Measurements from ENCODE around the gene LGR4. TPM values are rescaled to one million over a fixed set of nuclear protein-coding genes. Genes with fewer than 3 reads are reported as not detected.

The LGR4 gene
- total and polyA plus RNA-seq, 9 of the 15 experiments (the other 6 are each of a cell fraction or from before 2014, with no cell fraction given) = 0.94 to 10.1 (median 5.8) TPM

- no peak for TF ChIP-seq BRF2 (IDR thresholded peaks at IDR 0.05; ENCODE audit: borderline replicate concordance, insufficient read depth, insufficient read length)
- TF ChIP-seq ARID1B (IDR thresholded peaks at IDR 0.05) = no peak
- TF ChIP-seq MAFK (IDR thresholded peaks at IDR 0.05; ENCODE audit: low read length) = peak; percentile 67
- peak; percentile 64 for TF ChIP-seq MAFF (IDR thresholded peaks at IDR 0.05; ENCODE audit: low read length)
- TF ChIP-seq C11orf30 (IDR thresholded peaks at IDR 0.05; ENCODE audit: low read depth) = peak; percentile 74
- TF ChIP-seq POLR2AphosphoS2 (IDR thresholded peaks at IDR 0.05; ENCODE audit: low read length) = no peak
- no peak for TF ChIP-seq ZNF253 (CRISPR knock-in tag; conservative IDR thresholded peaks at IDR 0.05)
- no peak for TF ChIP-seq NUFIP1 (IDR thresholded peaks at IDR 0.05; ENCODE audit: partially characterized antibody)
- TF ChIP-seq PRDM10 (IDR thresholded peaks at IDR 0.05; ENCODE audit: partially characterized antibody) = no peak
- no peak for TF ChIP-seq POLR2B (IDR thresholded peaks at IDR 0.05; ENCODE audit: low read depth, partially characterized antibody)
- no peak for TF ChIP-seq FOXK2 (conservative IDR thresholded peaks at IDR 0.05 in 1 of 2, IDR thresholded peaks at IDR 0.05 in 1 of 2; ENCODE audit: low read depth in 2 of 2)
- no peak for TF ChIP-seq BHLHE40 (IDR thresholded peaks at IDR 0.05; ENCODE audit: low read length)
- TF ChIP-seq UBTF (IDR thresholded peaks at IDR 0.05; ENCODE audit: borderline replicate concordance in 1 of 2, low read depth in 2 of 2, low read length in 2 of 2) = no peak
- no peak for TF ChIP-seq TAF1 (IDR thresholded peaks at IDR 0.05; ENCODE audit: control insufficient read depth, extremely low read depth, insufficient read depth, low read length, severe bottlenecking)
- TF ChIP-seq FOXM1 (IDR thresholded peaks at IDR 0.05; ENCODE audit: low read depth) = no peak
- TF ChIP-seq FOXM1 (CRISPR knock-in tag; IDR thresholded peaks at IDR 0.05; ENCODE audit: low read depth) = no peak
- no peak for TF ChIP-seq ZBTB8A (IDR thresholded peaks at IDR 0.05; ENCODE audit: partially characterized antibody)
- no peak for TF ChIP-seq ZFP91 (CRISPR knock-in tag; IDR thresholded peaks at IDR 0.05)
Measured at GRCh38 chr11:27371489-27371888, 101.1 kb downstream of the LGR4 start (continued).
